Keratinocyte (primary cell): ENCODE data around the gene KCNN3.

Source experiments
- CTCF ChIP-seq, 3 experiments: IDR thresholded peaks in 1 of 3; conservative IDR thresholded peaks in 1 of 3; optimal IDR thresholded peaks in 1 of 3; 2 replicates in 2 of 3; 3 replicates in 1 of 3; pipeline versions ENCODE3 to v1.5.1; 2011; ENCODE audit warnings: low read length in 3 of 3, mild to moderate bottlenecking in 3 of 3, moderate library complexity in 2 of 3, control low read depth in 1 of 3, inconsistent platforms in 1 of 3; ENCODE audit not compliant: insufficient read depth in 2 of 3; ENCODE audit errors: extremely low read depth in 1 of 3
- EZH2 ChIP-seq: IDR thresholded peaks from one replicate; pipeline ENCODE4 v1.6.1; 2012; ENCODE audit warnings: inconsistent platforms, mild to moderate bottlenecking, low read length, moderate library complexity

- no peak for TF ChIP-seq CTCF (optimal IDR thresholded peaks at IDR 0.05 in 1 of 3, IDR thresholded peaks at IDR 0.05 in 1 of 3, conservative IDR thresholded peaks at IDR 0.05 in 1 of 3; ENCODE audit: extremely low read depth in 1 of 3, insufficient read depth in 2 of 3, low read length in 3 of 3)
- no peak for TF ChIP-seq EZH2
Observed at GRCh38 chr1:154864189-154864975, 5.7 kb downstream of the KCNN3 start.
